ENCODE data around the gene TUT7. TPM values are rescaled to one million over a fixed set of nuclear protein-coding genes. Genes with fewer than 3 reads are reported as not detected.
"Not testable (repeated sequence)": the region's sequence is repeated elsewhere in the genome, so short reads cannot be mapped to it uniquely, and the experiment has no call there.

TUT7 gene
- total RNA-seq, result 10 to 100 TPM; 18.0 to 18.3 TPM

GRCh38 chr9:86354011-86354817 lies at the start of gene TUT7:
TUT7 (minus strand) TSS chr9:86354410; CDS start chr9:86353199, 1,211 bp downstream.
- Mint-ChIP-seq H3K36me3 (peaks cover 16% of the 10 kb centered on the region), H3K4me1 (peaks cover 30% of the 10 kb centered on the region), H3K27me3 (no peaks in the 10 kb centered on the region), H3K9me3 (no peaks in the 10 kb centered on the region), H3K27ac (peak within 1 kb of the TSS; percentile 94), H3K4me3 (peak within 1 kb of the TSS; percentile 91)
- DNase-seq, result peak; percentile 95

GRCh38 chr9:86402591-86402990 lies 48.4 kb upstream of the TUT7 start:
- Mint-ChIP-seq H3K9me3 (no peaks in the 10 kb centered on the region), H3K27ac (no peak overlapping the region), H3K27me3 (peaks cover 26% of the 10 kb centered on the region), H3K4me1 (peaks cover 9% of the 10 kb centered on the region), H3K4me3 (no peak overlapping the region), H3K36me3 (no peaks in the 10 kb centered on the region)
- DNase-seq, result no peak

GRCh38 chr9:86396412-86396811 lies 42.2 kb upstream of the TUT7 start:
- no peak for DNase-seq
- H3K27ac Mint-ChIP-seq, result no peak overlapping the region
- H3K27me3 Mint-ChIP-seq, result peaks cover 10% of the 10 kb centered on the region
- H3K4me3 Mint-ChIP-seq, result no peak overlapping the region
- peaks cover 10% of the 10 kb centered on the region for H3K9me3 Mint-ChIP-seq
- H3K4me1 Mint-ChIP-seq, result no peaks in the 10 kb centered on the region
- no peaks in the 10 kb centered on the region for H3K36me3 Mint-ChIP-seq

GRCh38 chr9:86390184-86390583 lies 36.0 kb upstream of the TUT7 start:
- H3K27ac Mint-ChIP-seq, DNase-seq, H3K4me3 Mint-ChIP-seq, H3K4me1 Mint-ChIP-seq, H3K36me3 Mint-ChIP-seq: not testable (repeated sequence)
- Mint-ChIP-seq H3K9me3 (peaks cover 10% of the 10 kb centered on the region), H3K27me3 (peaks cover 32% of the 10 kb centered on the region)

GRCh38 chr9:86389628-86390027 lies 35.4 kb upstream of the TUT7 start:
- no peak overlapping the region for H3K27ac Mint-ChIP-seq
- no peaks in the 10 kb centered on the region for H3K4me1 Mint-ChIP-seq
- H3K36me3 Mint-ChIP-seq, result no peaks in the 10 kb centered on the region
- H3K27me3 Mint-ChIP-seq, result peaks cover 37% of the 10 kb centered on the region
- H3K4me3 Mint-ChIP-seq, result no peak overlapping the region
- H3K9me3 Mint-ChIP-seq, result peaks cover 8% of the 10 kb centered on the region
- DNase-seq, result no peak

GRCh38 chr9:86387376-86387775 lies 33.2 kb upstream of the TUT7 start:
- Mint-ChIP-seq H3K4me1 (no peaks in the 10 kb centered on the region), H3K9me3 (peaks cover 4% of the 10 kb centered on the region), H3K4me3 (no peak overlapping the region), H3K27me3 (peaks cover 42% of the 10 kb centered on the region), H3K27ac (no peak overlapping the region), H3K36me3 (no peaks in the 10 kb centered on the region)
- no peak for DNase-seq

- H3K4me1 Mint-ChIP-seq, H3K9me3 Mint-ChIP-seq, H3K27ac Mint-ChIP-seq, H3K4me3 Mint-ChIP-seq, H3K36me3 Mint-ChIP-seq, DNase-seq: not testable (repeated sequence)
- peaks cover 45% of the 10 kb centered on the region for H3K27me3 Mint-ChIP-seq
Measured at GRCh38 chr9:86383000-86383399, 28.8 kb upstream of the TUT7 start.

GRCh38 chr9:86376016-86376415 lies 21.8 kb upstream of the TUT7 start:
- H3K9me3 Mint-ChIP-seq, result peaks cover 6% of the 10 kb centered on the region
- H3K36me3 Mint-ChIP-seq, result no peaks in the 10 kb centered on the region

GRCh38 chr9:86369810-86370209 lies 15.6 kb upstream of the TUT7 start:
- Mint-ChIP-seq H3K27ac (no peak overlapping the region), H3K36me3 (peaks cover 16% of the 10 kb centered on the region), H3K9me3 (peaks cover 30% of the 10 kb centered on the region), H3K4me3 (no peak overlapping the region), H3K27me3 (peaks cover 9% of the 10 kb centered on the region), H3K4me1 (no peaks in the 10 kb centered on the region)
- DNase-seq, result no peak

More at GRCh38 chr9:86376016-86376415, 21.8 kb upstream of the TUT7 start:
- DNase-seq, result no peak
- Mint-ChIP-seq H3K27ac (no peak overlapping the region), H3K4me3 (no peak overlapping the region), H3K4me1 (no peaks in the 10 kb centered on the region), H3K27me3 (peaks cover 12% of the 10 kb centered on the region)

GRCh38 chr9:86368871-86369521 lies 14.8 kb upstream of the TUT7 start:
- Mint-ChIP-seq H3K9me3 (peaks cover 30% of the 10 kb centered on the region), H3K27me3 (peaks cover 9% of the 10 kb centered on the region), H3K4me3 (no peak overlapping the region), H3K36me3 (peaks cover 16% of the 10 kb centered on the region), H3K27ac (no peak overlapping the region), H3K4me1 (no peaks in the 10 kb centered on the region)
- DNase-seq, result no peak

- Mint-ChIP-seq H3K9me3 (peaks cover 3% of the 10 kb centered on the region), H3K27ac (no peak overlapping the region), H3K36me3 (no peaks in the 10 kb centered on the region), H3K27me3 (peaks cover 1% of the 10 kb centered on the region), H3K4me3 (no peak overlapping the region), H3K4me1 (peaks cover 4% of the 10 kb centered on the region)
- no peak for DNase-seq
Measured at GRCh38 chr9:86361176-86361575, 7.0 kb upstream of the TUT7 start.

- no peaks in the 10 kb centered on the region for H3K36me3 Mint-ChIP-seq
Measured at GRCh38 chr9:86359151-86359879, 5.1 kb upstream of the TUT7 start.

GRCh38 chr9:86356871-86357866 lies 3.0 kb upstream of the TUT7 start:
- no peaks in the 10 kb centered on the region for H3K27me3 Mint-ChIP-seq
- no peak overlapping the region for H3K27ac Mint-ChIP-seq
- no peak overlapping the region for H3K4me3 Mint-ChIP-seq
- no peaks in the 10 kb centered on the region for H3K9me3 Mint-ChIP-seq
- H3K4me1 Mint-ChIP-seq, result peaks cover 16% of the 10 kb centered on the region
- H3K36me3 Mint-ChIP-seq, result peaks cover 8% of the 10 kb centered on the region
- no peak for DNase-seq

More at GRCh38 chr9:86359151-86359879, 5.1 kb upstream of the TUT7 start:
- no peaks in the 10 kb centered on the region for H3K9me3 Mint-ChIP-seq
- H3K27ac Mint-ChIP-seq, result no peak overlapping the region
- no peaks in the 10 kb centered on the region for H3K27me3 Mint-ChIP-seq
- peaks cover 8% of the 10 kb centered on the region for H3K4me1 Mint-ChIP-seq
- no peak for DNase-seq
- no peak overlapping the region for H3K4me3 Mint-ChIP-seq

- H3K27ac Mint-ChIP-seq, result no peak overlapping the region
- no peak overlapping the region for H3K4me3 Mint-ChIP-seq
- H3K9me3 Mint-ChIP-seq, result no peaks in the 10 kb centered on the region
- DNase-seq, result no peak
- H3K27me3 Mint-ChIP-seq, result no peaks in the 10 kb centered on the region
- peaks cover 23% of the 10 kb centered on the region for H3K4me1 Mint-ChIP-seq
- peaks cover 15% of the 10 kb centered on the region for H3K36me3 Mint-ChIP-seq
Measured at GRCh38 chr9:86355814-86356213, 1.6 kb upstream of the TUT7 start.

Measured in activated naive CD8-positive, alpha-beta T cell treated with anti-CD3 and anti-CD28 coated beads for 36 hours (primary cell).